HG02678 (cell line): ENCODE measurements around the gene LEF1.

Source experiments
- ATAC-seq: cut with Tn5 transposase; IDR thresholded peaks from one replicate; pipeline ENCODE4 v1.9.1; 2021; ENCODE audit warnings: mild to moderate bottlenecking, moderate library complexity; ENCODE audit not compliant: unreplicated experiment

LEF1 gene

GRCh38 chr4:108168671-108169523 lies at the start of gene LEF1:
TSS of gene LEF1 (minus strand) at chr4:108168932. CDS start at chr4:108167767, 1,165 bp downstream.
- ATAC-seq: peak; percentile 39

- no peak for ATAC-seq
Observed at GRCh38 chr4:108216510-108216909, 47.8 kb upstream of the LEF1 start.

- ATAC-seq: no peak
Observed at GRCh38 chr4:108215055-108215454, 46.3 kb upstream of the LEF1 start.

- ATAC-seq: no peak
Observed at GRCh38 chr4:108213723-108214122, 45.0 kb upstream of the LEF1 start.

- no peak for ATAC-seq
Observed at GRCh38 chr4:108213308-108213707, 44.6 kb upstream of the LEF1 start.

- ATAC-seq: no peak
Observed at GRCh38 chr4:108210989-108211835, 42.5 kb upstream of the LEF1 start.

GRCh38 chr4:108209489-108209888 lies 40.8 kb upstream of the LEF1 start:
- no peak for ATAC-seq

- ATAC-seq: no peak
Observed at GRCh38 chr4:108205859-108206258, 37.1 kb upstream of the LEF1 start.

- ATAC-seq: no peak
Observed at GRCh38 chr4:108204518-108204917, 35.8 kb upstream of the LEF1 start.

GRCh38 chr4:108203377-108203776 lies 34.6 kb upstream of the LEF1 start:
- no peak for ATAC-seq

GRCh38 chr4:108201774-108202173 lies 33.0 kb upstream of the LEF1 start:
- no peak for ATAC-seq

- ATAC-seq: no peak
Observed at GRCh38 chr4:108199881-108200280, 31.1 kb upstream of the LEF1 start.

GRCh38 chr4:108193886-108194672 lies 25.3 kb upstream of the LEF1 start:
- ATAC-seq: no peak

- ATAC-seq: no peak
Observed at GRCh38 chr4:108192935-108193334, 24.2 kb upstream of the LEF1 start.

GRCh38 chr4:108192056-108192455 lies 23.3 kb upstream of the LEF1 start:
- ATAC-seq: no peak

GRCh38 chr4:108191269-108191914 lies 22.7 kb upstream of the LEF1 start:
- ATAC-seq: no peak

GRCh38 chr4:108188770-108189169 lies 20.0 kb upstream of the LEF1 start:
- ATAC-seq: no peak

GRCh38 chr4:108185252-108185651 lies 16.5 kb upstream of the LEF1 start:
- ATAC-seq: no peak

GRCh38 chr4:108184453-108185049 lies 15.8 kb upstream of the LEF1 start:
- ATAC-seq: no peak

- ATAC-seq: peak; percentile 72
Observed at GRCh38 chr4:108181704-108182103, 13.0 kb upstream of the LEF1 start.
